NOMO-1 treated with dmso at 0.1 percent for 144 hours (cell line): ENCODE data around the gene ROR2.
"Not testable (repeated sequence)": the region's sequence is repeated elsewhere in the genome, so short reads cannot be mapped to it uniquely, and the experiment has no call there.

ENCODE experiments used
- DNase-seq: peaks from one replicate; lab custom pipeline; 2025; ENCODE audit not compliant: unreplicated experiment; lab: John Stamatoyannopoulos, UW

ROR2 gene

DNA sequence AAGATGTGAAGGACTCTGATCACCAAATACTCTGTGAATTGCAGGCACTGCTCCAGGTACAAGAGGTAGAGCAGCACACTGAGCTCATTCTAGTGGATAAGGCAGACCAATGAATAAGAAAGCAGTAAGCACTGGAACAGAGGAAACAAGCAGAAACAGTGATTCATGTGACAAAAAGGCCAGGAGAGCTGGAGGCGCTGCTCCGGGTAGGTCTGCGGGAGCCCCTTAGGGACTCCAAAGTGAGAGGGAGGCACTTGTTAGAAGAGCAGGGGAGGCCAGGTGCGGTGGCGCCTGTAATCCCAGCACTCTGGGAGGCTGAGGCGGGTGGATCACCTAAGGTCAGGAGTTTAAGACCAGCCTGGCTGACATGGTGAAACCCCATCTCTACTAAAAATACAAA lies 294.8 kb downstream of the ROR2 start:
- DNase-seq: no peak

DNA sequence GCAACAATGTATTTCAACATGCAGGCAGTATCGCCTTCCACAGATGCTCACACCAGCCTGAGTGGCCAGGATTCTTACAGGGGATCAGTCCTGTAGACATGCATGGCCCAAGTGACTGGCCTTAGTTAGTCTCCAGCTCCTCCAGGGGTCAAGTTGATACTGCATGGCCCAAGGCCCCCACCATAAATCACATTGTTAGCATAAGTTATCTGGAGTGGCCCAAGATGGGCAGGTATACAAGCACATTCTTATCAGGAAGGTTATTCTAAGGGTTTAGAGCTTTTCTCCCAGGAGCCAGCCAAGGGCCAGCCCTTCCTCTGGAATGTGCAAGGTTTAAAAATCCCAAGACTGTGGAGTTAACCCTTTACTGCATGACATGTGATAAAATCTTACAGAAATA lies 295.5 kb downstream of the ROR2 start:
- no peak for DNase-seq

DNA sequence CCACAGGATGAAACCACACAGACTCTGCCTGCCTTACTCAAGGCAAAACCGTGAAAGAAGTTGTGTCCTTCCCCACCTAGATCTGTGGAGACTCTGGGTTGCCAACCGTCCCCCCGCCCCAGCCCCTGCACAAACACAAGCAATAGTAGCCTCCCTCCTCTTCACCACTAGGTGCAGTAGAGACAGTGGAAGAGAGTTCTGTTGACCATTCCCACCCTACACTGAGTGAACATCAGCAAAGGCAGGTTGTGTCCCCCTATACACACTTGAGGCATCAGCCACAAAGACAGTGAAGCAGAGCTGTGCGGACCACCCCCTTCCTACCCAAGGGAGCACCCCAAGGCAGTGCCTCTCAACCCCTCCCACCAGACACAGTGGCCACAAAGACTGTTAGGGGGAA lies 302.7 kb downstream of the ROR2 start:
- DNase-seq: no peak

DNA sequence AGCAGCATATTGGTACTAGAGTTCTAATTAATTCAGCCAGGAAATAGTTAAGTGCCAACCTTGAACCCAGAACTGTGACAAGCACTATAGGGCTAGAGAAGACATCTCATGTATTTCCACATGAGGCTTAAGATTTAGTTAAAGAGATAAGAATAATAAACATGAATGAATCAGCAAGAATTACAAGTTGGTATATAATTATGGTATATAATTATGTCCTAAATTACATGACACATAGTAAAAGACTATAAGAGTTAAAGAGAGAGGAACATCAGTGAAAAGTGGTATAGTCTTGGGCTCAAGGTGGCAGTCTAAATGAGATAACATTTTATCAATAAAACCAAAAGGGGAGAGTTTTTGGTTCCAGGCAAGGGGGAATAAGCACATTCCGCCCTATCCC lies 303.3 kb downstream of the ROR2 start:
- DNase-seq: no peak

DNA sequence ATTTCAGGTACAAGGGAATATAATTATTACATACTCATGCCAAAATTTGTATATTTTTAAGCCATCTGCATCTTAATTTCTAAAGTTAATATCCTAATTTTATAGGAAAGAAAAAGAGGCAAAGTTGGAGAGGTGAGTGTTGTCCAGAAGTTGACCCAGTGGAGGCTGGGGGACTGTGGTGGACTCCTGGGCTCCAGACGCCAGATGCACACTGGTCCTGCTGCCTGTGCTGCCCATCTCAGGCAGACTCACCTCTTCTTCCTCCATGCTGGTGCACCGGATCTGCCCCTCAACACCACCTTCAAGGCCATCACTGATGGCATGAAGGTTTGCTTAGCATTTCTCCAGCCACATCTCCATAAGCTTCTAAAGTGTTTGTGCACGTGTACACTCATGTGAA lies 305.6 kb downstream of the ROR2 start:
- DNase-seq: no peak

DNA sequence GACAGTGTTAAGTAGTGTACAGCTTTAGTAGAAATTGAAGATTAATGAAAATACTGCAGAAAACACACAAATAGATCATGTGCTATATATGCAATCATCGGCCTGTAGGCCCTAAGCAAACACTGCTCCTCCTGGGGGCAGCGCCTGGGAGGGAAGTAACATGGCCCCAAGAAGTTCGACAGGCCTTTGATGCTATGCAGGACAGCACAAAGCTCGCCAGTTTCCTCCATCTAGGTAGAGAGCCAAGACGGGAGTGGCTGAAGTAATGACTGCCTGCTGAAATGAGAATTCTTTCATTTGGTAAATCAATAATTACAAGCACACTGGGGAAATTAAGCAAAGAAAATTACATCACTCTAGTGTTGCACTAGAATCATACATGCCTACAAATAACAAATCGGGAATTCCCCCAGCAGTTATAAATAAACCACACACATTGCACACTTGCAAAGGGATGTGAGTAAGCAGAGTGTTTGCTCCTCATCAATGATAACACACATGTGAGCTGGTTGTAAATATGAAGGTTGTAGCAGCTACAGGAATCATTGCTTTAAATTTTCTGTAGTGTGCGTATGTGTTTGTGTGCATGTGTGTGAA lies 306.4 kb downstream of the ROR2 start:
- no peak for DNase-seq

DNA sequence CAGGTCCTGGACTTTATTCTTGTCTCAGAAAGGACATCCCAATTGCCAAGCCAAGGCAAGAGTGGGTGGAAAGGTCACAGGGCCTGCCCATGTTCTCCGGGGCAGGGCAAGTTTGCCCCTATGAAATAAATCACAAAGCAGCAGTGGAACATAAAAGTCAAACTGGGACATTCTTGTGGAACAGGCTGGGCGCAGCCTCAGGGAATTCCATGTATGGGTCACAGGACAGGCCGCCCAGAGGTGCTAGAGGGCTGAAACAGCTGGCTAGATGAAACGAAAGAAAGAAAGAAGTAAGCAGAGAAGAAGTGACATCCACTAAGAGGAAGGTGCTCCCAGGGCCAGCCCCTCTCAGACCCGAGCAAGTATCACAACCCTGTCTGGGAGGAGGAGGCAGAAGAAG lies 307.3 kb downstream of the ROR2 start:
- DNase-seq: no peak

DNA sequence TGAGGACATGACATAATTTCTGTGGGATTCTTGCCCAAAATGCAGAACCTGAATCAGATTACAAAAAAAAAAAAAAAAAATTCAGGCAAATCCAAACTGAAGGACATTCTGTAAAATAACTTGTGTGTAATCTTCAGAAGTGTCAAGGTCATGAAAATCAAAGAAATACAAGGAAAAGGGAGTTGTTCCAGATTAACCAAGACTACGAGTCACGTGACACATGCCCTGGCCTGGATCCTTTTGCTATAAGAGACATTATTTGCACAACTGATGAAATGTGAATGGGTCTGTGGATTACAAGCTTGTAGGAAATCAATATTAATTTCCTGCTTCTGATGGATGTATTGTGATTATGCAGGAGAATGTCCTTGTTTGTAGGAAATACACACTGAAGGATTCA lies 309.6 kb downstream of the ROR2 start:
- DNase-seq: no peak

DNA sequence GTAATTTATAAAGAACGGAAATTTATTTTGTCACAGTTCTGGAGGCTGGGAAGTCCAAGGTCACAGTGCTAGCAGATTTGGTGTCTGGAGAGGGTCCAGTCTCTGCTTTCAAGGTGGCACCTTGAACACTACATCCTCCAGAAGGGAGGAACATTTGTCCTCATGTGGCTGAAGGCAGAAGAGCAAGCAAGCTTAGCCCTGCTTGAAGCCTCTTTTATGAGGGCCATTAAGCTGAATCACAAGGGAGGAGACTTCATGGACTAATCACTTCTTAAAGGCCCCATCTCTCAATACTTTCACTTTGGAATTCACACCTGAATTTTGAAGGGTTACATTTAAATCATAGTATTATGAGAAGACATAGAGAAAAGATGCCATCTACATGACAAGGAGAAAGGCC lies 311.0 kb downstream of the ROR2 start:
- DNase-seq: no peak

DNA sequence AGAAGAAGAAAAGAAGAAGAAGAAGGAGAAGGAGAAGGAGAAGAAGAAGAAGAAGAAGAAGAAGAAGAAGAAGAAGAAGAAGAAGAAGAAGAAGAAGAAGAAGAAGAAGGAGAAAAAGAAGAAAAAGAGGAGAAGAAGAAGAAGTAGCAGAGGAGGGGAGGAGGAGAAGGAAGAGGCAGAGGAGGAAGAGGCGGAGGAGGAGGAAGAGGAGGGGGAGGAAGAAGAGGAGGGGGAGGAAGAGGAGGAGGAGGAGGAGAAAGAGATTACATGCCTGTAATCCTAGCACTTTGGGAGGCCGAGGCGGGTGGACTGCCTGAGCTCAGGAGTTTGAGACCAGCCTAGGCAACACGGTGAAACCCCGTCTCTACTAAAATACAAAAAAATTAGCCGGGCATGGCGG lies 315.2 kb downstream of the ROR2 start:
- not testable (repeated sequence) for DNase-seq

DNA sequence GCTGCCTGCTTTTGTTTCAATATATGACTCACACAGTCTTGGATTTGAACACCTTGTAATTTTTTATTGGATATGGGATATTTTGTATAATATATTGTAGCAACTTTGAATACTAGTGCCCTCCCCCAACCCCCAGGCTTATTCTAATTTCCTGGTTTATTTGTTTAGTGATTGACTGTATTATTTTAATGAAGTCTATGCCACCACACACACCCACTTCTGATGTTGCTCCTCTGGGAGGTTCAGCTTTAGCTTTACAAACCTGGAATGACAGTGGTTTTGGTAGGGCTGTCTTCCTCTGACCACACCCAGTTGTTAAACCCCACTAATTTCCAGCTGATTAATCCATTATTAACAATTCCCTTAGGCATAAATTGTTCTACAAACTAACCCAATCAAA lies 320.3 kb downstream of the ROR2 start:
- DNase-seq: no peak

DNA sequence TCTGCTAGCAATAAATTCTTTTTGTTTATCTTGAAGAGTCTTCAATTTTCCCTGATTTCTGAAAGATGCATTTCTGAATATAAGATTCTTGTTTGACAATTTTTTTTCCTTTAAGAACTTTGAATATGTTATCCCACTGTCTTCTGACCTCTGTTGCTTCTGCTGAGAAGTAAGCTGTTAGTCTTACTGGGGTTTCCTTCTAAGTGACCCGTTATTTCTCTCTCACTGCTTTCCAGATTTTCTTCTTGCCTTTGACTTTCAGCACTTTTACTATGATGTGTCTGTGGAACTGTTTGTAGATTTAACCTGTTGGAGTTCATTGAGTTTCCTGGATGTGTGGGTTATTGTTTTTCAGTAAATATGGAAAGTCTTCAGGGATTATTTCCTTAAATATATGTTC lies 321.1 kb downstream of the ROR2 start:
- DNase-seq: no peak

DNA sequence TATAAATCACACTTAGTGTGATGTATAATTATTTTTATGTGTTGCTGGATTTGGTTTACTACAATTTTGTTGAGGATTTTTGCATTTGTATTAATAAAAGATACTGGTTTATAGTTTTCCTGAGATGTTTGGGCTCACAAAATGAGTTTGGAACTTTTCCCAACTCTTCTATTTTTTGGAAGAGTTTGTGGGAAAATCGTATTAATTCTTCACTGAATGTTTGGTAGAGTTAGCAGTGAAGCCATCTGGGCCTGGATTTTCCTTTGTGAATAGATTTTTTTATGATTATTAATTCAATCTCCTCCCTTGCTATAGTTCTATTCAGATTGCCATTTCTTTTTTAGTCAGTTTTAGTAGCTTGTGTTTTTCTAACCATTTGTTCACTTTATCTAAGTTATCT lies 324.7 kb downstream of the ROR2 start:
- DNase-seq: no peak

DNA sequence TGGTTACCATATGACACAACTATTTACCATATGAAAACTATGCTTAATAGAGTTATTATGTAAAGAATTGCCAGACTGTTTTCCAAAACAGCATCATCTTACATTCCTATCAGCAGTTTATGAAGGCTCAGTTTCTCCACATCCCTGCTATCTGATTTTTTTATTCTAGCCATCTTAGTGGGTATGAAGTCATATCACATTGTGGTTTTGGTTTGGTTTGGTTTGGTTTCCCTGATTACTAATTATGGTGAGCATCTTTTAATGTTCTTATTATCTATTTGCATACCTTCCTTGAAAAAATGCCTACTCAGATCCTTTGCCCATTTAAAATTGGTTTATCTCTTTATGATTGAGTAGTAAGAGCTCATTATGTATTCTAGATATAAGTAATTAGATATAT lies 327.0 kb downstream of the ROR2 start:
- DNase-seq: no peak

DNA sequence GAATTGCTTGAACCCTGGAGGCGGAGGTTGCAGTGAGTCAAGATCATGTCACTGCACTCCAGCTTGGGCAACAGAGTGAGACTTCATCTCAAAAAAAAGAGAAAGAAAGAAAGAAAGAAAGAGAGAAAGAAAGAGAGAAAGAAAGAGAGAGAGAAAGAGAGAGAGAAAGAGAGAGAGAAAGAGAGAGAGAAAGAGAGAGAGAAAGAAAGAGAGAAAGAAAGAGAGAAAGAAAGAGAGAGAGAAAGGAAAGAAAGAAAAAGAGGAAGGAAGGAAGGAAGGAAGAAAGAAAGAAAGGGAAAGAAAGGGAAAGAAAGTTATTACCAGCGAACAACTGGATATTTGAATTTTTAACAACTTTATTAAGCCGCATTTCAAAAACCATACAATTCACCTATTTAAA lies 327.9 kb downstream of the ROR2 start:
- not testable (repeated sequence) for DNase-seq

DNA sequence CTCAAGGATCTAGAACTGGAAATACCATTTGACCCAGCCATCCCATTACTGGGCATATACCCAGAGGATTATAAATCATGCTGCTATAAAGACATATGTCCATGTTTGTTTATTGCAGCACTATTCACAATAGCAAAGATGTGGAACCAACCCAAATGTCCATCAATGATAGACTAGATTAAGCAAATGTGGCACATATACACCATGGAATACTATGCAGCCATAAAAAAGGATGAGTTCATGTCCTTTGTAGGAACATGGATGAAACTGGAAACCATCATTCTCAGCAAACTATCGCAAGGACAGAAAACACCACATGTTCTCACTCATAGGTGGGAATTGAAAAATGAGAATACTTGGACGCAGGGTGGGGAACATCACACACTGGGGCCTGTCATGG lies 336.0 kb downstream of the ROR2 start:
- not testable (repeated sequence) for DNase-seq

DNA sequence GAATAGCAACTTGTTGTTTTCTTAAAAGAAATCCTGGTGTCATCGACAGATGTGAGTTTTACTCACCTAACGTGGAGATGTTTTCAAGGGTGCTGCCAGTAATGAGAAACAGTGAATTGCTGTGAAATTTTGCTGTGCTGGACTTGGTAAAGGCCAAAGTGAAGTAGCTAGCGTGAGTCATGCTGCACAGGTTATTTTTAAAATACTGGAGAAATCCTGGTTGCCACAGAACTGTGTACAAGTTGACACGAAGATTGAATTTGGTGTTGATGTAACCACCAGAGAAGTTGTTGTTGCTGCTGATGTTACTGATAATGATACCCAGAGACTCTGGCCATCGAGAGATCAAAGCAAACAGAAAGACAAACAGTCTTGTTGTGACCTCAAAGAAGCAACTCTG lies 338.4 kb downstream of the ROR2 start:
- no peak for DNase-seq

DNA sequence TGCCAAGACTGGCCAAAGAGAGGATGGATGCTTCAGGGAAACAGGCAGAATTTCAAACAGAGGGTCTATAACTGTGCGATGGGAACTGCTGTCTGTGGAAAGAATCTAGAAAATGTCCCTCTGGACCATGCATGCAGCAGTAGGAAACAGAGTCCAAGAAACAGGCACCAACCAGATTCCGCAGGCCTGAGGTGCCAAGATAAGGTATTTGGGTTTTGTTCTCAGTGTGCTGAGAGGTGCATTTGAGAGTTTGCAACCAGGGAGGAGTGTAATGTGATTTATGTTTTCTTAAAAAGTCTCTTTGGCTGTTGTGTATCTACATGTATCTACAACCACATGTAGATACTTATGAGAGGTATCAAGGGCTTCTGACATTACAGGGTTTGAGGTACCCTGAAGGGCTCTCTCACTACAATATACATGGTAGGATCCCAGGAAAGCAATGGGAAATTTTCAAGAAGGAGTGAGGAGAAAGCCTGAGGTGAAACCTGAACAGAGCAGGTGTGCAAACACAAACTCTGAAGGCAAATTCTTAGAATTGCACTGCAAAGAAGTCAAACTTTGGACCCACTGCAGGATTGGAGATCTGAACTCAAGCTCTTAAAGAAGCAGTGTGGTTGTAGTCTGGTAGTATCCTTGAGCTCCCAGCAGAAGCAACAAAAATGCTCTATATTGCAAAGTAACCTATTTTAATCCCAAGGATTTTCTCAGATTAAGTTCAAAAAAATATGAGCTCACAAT lies 343.6 kb downstream of the ROR2 start:
- no peak for DNase-seq

DNA sequence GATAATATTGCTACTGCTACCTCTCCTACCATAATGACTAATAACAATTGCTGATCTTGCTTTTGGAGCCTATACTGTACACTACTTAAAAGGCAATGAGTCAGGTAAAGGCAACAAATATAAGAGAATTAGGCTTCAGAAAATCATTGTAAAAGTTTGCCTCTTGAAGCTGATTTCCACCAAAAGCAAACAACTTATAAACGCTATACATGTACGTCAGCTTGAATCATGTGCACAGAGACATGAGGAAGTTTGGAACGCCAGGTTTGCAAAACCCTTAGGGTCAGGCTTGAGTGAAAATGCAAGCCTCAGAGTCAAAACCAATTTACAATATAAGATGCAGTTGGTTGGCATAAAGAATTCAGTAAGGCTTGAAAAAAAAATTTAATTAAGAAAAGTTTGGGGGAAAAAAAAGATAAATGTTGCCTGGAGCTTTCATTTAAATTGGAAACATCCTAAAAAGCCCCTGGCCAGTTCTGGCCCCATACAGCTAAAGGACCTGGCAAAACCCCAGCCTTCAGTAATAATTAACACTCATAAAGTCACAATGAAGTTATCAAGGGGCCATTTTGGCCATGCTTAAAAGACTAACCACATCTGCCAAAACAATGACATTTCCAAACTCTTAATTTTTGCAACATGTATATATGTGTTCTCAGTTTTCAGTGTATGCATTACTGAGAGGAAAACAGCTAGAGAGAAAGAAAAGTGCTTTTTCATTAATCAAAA lies 345.4 kb downstream of the ROR2 start:
- DNase-seq: no peak

DNA sequence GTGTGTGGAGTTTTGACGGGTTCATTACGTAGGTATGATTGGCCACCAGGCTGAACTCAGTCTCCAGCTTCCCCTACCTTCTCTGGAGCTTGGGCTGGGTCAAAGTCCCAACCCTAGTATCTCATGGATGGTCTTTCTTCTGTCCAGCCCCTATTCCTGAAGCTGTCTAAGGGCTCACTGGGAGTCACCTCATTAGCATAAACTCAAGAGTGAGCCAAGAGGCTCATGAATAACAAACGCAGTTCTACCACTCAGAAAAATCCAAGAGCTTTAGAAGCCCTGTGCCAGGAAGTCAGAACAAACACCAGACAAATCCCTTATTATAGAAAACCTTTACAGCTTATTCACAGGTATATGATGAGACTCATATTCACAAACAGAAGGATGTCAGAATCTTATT lies 346.1 kb downstream of the ROR2 start:
- DNase-seq: no peak

DNA sequence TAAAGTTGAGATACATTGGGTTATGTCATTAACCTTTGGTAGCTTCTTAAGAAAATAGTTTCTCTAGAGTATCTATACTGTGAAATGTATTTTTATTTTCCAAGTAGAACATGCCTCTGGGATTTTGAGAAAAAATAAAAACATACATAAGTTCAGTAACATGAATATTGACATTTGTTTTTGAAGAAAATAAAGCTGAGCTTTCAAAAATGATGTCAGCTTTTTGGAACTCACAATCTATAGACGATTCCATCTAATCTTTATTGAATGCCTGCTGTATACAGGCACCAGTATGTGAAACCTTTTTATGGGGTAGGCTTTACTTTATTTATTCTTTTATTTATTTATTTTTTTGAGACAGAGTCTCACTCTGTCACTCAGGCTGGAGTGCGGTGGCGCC lies 350.5 kb downstream of the ROR2 start:
- DNase-seq: no peak

DNA sequence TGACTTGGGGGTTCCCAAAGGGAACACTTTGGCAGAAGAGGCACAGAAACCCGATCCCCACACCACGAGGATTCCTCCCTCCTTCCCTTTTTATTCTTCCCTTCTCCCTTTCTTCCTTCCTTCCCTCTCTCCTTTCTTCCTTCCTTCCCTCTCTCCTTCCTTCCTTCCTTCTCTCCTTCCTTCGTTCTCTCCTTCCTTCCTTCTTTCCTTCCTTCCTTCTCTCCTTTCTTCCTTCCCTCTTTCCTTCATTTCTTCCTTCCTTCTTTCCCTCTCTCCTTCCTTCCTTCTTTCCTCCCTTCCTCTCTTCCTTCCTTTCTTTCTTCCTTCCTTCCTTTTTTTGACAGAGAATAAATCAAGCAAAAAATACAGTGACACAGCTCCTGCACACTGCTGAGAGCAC lies 358.4 kb downstream of the ROR2 start:
- no peak for DNase-seq
